GM18520 (cell line): Measurements from ENCODE around the gene ANKFN1.

Experiments used
- ATAC-seq: cut with Tn5 transposase; IDR thresholded peaks from one replicate; pipeline ENCODE4 v1.9.1; 2021; ENCODE audit not compliant: unreplicated experiment

The ANKFN1 gene

GRCh38 chr17:56557682-56558081, 404.4 kb downstream of the ANKFN1 start:
- ATAC-seq: no peak

GRCh38 chr17:56558088-56558487, 404.8 kb downstream of the ANKFN1 start:
- ATAC-seq: no peak
